HG02884 (cell line): ENCODE results near the gene MRPL42.
A peak's percentile ranks its signal among the peaks of the same experiment; 100 is the strongest.
"Not testable (repeated sequence)": the region's sequence is repeated elsewhere in the genome, so short reads cannot be mapped to it uniquely, and the experiment has no call there.

Source experiments
- ATAC-seq: cut with Tn5 transposase; IDR thresholded peaks from one replicate; pipeline ENCODE4 v1.9.1; 2021; ENCODE audit warnings: mild to moderate bottlenecking, moderate library complexity; ENCODE audit not compliant: unreplicated experiment

The MRPL42 gene

DNA sequence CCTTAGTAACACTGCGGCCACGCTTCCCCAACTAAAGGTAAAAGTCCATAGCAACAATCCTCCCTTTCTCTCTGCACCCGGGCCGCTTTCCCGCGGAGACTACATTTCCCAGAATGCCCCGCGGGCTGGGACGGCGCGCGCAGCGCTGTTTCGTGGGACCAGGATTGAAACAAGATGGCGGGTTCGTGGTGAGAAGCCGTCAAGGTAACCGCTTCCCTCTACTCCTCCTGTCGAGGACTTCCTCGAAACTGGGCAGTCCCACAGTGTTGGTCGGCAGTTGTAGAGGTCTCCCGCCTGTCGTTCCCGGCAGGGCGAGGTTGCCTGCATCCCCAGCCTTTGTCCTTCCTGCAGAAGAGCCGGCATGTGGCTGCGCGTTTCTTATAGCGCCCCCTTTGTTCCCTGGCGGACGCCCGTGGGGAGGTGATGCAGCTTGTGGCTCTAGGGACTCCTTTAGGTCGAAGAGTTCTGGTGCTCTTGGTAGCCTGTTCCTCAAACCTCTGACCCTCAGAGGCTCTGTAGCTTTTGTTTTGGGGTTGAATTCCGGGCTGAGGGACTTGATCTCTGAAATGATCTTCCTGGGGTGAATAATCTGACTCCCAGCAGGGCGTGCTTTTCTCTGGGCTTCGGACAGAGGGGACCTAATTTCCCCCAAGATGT, at the start of gene MRPL42:
MRPL42 (plus strand) TSS at position 164 of the 657 bp plus-strand sequence. CDS start 1,772 bp downstream, outside the sequence.
- ATAC-seq = peak; percentile 86

DNA sequence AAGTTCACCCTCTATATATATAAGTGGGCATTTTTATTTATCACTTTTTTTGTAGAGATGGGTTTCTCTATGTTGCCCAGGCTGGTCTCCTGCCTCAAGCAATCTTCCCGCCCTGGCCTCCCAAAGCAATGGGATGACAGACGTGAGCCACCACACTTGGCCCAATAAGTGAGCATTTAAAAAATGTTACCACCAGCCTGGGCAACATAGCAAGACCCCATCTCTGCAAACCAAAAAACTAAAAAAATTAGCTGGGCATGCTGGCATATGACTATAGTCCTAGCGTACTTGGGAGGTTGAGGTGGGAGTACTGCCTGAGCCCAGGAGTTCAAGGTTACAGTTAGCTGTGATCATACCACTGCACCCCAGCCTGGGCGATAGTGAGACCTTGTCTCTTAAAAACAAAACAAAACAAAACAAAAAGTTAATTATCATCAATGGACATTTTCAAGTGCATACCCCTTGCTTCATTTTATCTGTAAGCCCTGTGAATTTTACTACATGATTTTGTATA, 49.3 kb upstream of the MRPL42 start:
- no peak for ATAC-seq

- no peak for ATAC-seq
Observed at GRCh38 chr12:93419388-93420034, 47.8 kb upstream of the MRPL42 start.

- no peak for ATAC-seq
Observed at GRCh38 chr12:93422050-93422449, 45.3 kb upstream of the MRPL42 start.

GRCh38 chr12:93425736-93426411, 41.4 kb upstream of the MRPL42 start:
- ATAC-seq = no peak

GRCh38 chr12:93426412-93426805, 40.9 kb upstream of the MRPL42 start:
- no peak for ATAC-seq

- ATAC-seq = no peak
Observed at GRCh38 chr12:93427779-93428564, 39.3 kb upstream of the MRPL42 start.

DNA sequence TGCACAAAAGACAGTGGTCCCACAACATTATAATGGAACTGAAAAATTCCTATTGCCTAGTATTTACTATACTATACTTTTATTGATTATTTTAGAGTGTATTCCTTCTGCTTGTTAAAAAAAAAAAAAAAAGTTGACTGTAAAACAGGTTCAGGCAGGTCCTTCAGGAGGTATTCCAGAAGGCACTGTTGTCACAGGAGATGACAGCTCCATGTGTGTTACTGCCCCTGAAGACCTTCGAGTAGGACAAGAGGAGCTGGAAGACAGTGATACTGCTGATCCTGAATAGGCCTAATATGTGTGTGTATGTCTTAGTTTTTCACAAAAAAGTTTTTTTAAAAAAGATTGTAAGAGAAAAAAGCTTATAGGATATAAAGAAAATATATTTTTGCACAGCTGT, 37.9 kb upstream of the MRPL42 start:
- ATAC-seq = no peak

DNA sequence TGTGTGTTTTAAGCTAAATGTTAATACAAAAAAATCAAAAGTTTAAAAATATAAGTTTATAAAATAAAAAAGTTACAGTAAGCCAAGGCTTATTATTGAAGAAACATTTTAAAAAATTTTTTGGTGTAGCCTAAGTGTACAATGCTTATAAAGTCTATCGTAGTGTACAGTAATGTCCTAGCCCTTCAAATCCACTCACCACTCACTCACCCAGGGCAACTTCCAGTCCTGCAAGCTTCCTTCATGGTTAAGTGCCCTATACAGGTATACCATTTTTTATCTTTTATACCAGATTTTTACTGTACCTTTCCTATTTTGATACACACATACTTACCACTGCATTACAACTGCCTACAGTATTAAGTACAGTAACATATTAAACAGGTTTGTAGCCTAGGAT, 37.5 kb upstream of the MRPL42 start:
- no peak for ATAC-seq

DNA sequence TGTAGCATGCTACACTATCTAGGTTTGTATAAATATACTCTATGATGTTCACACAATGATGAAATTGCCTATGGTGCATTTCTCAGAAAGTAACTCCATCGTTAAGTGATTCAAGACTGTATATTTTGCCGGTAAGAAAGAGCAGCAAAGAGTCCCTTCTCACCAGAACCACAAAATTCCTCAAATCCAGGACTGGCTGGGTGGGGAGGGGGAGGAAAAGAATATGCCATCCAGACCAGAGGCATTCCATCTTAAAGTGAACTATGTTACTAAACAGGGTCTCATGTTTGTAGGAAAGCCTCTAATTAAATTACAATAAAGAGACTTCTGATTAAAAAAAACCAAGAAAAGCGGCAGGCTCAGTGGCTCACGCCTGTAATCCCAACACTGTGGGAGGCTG, 37.0 kb upstream of the MRPL42 start:
- ATAC-seq = no peak

DNA sequence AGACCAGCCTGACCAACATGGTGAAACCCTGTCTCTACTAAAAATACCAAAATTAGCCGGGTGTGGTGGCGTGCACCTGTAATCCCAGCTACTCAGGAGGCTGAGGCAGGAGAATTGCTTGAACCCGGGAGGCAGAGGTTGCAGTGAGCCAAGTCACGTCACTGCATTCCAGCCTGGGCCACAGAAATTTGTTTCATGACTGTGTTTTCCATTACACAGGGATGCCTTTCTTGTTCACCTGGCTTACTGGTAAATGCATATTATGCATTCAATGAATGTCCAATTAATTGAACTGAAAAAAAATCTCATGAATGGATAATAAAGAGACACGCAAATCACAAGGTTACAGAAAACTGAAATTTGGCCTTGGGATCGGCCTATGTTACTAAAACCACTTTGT, 35.3 kb upstream of the MRPL42 start:
- ATAC-seq = not testable (repeated sequence)

- no peak for ATAC-seq
Observed at GRCh38 chr12:93434256-93434865, 33.0 kb upstream of the MRPL42 start.

DNA sequence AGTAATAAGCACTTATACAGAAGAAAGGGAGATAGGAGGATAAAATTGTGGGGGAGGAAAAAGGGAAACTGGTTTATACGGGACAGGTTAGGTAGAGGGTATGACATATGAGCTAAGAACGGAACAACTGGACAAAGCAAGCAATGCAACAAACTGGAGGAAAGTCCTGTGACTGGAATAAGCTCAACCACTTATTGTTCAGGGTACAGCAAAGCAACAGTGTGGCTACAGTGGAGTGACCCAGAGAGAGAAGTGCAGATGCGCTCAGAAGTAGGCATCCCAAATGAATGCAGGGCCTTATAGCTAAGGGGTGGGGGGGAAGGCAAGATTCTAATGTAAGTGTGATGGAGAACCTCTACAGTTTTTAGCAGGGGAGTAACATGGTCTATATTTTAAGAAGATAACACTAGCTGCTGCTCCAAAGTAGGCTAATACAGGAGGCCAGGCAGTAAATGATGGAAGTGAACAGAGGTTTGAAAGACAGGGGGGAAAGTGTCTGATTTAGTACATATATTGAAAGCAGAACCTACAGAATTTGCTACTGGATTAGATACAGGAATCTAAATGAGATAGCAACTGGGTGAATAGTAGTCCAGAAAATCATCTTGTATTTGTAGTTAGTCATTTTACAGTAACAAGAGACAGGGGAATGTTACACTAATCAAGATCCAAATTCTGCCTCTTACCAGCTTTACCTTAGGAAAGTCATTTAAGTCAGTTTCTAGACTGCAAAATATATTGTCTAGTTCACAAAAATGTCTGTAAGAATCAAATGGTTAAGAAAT, 28.9 kb upstream of the MRPL42 start:
- no peak for ATAC-seq

DNA sequence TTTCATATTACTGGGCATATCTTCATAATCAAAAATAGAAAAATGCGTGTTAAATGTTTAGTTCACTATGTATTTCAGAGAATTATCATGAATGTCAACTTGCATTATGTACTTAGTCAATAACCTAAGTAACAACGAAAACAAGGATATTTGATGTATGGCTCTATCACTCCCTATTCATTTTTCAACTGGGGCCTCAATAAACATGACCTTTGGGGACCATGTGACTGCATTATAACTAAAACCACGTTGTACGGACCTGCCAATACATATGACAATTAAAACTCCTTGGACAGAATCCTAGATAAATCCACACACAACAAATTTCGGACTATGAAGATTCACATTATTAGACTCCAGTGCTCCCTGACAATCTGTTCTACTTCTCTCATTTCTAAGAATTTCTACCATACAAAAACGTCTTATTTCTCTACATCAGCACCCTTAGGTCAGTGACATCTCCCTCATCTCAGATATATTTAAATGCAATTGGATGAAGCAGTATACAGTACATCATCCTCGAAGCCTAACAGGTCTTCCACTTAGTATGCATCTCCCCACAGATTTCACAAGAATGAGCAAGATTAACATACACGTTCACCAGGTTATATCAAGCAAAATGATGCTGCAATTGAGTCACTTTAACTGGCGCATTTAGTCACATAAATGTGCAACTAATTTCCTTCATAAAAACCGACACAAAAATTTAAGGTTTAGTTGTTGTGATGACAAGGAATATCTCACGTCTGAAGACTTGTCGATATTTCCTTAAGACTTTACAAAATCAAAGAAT, 27.1 kb upstream of the MRPL42 start:
- ATAC-seq = no peak

DNA sequence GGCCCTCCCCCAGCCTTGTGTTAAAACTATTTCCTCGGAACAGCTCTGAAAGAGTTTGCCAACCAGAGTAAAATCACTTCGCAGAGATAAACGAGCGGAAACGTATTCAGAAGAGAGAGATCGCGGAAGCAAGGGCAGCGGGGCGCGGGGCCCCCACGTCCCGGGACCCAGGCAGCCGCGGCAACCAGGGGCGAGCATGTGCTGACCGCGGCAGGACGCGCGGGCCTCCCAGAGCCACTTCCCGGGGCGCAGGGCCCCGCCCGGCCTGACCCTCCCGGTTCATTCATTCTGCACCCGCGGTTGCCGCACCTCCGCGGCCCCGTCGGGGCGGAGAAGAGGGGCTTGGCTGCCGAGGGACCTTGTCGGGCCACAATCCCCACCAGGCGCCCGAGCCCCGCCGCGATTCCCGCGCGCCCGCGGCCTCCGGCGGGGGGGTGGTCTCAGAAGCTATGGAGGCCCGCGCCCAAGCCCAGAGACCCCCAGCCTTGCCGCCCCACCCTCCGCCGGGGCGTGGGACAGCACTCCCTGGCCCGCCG, 26.2 kb upstream of the MRPL42 start:
- ATAC-seq = no peak

DNA sequence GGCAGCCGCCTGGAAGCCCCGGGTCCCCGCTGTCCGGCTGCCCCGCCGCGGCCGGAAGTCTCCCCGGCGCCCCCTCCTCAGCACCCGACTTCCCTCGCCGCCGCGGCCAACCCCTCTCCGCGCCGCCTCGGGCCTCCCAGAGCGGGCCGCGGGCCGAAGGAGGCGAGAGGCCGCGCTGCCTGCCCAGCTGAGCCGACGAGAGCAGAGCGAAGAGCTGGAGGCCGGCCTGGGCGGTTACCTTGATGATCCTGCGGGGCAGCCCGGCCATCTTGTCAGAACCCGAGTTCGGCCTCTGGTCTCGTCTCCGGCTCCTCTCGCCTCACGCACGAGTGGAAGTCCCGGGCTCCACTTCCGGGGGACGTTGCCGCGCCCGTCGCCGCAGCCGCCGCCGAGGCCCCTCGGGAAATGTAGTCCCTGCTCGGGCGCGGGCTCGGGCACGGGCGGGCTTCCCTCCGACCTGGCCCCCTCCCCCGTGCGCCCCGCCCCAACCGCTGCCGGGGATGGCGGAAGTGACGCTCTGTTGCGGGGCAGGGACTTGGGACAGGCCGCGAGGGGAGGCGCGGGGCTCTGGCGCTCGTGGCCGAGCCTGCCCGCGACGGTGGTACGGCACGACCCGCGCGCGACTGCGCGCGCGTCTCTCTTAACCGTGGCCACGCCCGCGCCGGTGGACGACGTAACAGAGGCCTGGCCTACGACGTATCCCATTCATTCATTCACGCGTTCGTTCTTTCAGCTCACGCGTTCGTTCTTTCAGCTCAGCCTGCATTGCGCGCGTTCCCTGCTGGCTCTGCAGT, 25.5 kb upstream of the MRPL42 start, which contains the start of gene UBE2N:
UBE2N (minus strand) TSS at position 331 of the 794 bp plus-strand sequence; CDS start at position 268, 63 bp downstream.
- peak; percentile 76 for ATAC-seq

DNA sequence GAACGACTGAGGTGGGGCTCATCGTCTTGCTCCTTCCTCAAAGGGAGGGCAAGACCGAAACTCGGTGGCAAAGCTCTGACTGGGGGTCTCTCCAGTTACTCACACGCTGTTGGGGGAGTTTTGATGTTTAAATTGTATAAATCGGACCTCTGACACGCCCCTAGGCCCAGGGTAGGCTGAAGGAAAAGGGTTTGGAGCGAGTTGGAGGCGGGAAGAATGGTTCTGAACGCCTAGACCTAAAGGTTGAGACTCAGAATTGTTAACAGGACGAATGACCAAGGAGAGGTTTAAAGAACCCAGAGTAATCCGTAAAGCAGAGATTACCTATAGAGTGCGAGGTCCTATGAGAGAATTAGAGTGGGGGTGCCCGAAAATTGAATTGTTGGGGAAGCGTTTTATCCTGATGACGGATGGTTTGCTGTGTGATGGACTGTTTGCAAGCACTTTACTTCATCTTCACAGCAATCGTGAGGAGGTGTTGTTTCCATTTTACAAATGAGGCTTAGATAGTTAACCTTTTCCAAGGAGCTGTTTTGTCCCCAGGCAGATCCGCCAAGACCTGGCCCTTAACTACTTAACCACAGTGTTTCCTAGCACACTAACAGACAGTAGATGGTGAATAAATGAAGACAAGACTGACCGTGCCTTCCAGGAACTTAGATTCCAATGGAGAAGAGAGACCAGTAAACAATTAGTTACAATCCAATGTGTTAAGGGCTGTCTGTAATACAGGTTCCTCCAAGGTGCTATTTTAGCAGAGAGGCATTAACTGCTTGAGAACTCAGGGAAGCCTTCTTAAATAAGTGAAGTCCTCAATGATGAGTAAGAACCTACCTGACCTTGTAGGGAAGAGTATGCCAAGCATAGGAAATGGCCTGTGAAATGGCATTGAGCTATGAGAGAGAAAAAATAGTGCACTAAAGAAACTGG, 24.6 kb upstream of the MRPL42 start:
- no peak for ATAC-seq
